Measurements from ENCODE around the gene MCC.
"Not testable (repeated sequence)": the region's sequence is repeated elsewhere in the genome, so short reads cannot be mapped to it uniquely, and the experiment has no call there.

MCC gene

DNA sequence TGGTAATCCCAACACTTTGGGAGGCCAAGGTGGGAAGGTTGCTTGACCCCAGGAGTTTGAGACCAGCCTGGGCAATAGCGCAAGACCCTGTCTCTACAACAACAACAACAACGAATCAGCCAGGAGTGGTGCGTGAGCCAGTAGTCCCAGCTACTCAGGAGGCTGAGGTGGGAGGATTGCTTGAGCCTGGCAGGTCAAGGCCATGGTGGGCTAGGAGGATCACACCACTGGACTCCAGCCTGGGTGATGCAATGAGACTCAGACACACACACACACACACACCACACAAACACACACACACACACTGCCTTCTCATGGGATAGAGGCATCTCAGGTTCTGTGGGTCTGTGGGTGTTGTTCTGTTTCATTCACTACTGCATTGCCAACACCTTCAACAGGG, 396.6 kb downstream of the MCC start:
- H3K4me3 Mint-ChIP-seq: no peak overlapping the region
- DNase-seq: no peak
- no peaks in the 10 kb centered on the region for H3K27me3 Mint-ChIP-seq
- no peak overlapping the region for H3K27ac Mint-ChIP-seq
- H3K4me1 Mint-ChIP-seq: peaks cover 19% of the 10 kb centered on the region
- no peaks in the 10 kb centered on the region for H3K9me3 Mint-ChIP-seq
- no peak for ATAC-seq

DNA sequence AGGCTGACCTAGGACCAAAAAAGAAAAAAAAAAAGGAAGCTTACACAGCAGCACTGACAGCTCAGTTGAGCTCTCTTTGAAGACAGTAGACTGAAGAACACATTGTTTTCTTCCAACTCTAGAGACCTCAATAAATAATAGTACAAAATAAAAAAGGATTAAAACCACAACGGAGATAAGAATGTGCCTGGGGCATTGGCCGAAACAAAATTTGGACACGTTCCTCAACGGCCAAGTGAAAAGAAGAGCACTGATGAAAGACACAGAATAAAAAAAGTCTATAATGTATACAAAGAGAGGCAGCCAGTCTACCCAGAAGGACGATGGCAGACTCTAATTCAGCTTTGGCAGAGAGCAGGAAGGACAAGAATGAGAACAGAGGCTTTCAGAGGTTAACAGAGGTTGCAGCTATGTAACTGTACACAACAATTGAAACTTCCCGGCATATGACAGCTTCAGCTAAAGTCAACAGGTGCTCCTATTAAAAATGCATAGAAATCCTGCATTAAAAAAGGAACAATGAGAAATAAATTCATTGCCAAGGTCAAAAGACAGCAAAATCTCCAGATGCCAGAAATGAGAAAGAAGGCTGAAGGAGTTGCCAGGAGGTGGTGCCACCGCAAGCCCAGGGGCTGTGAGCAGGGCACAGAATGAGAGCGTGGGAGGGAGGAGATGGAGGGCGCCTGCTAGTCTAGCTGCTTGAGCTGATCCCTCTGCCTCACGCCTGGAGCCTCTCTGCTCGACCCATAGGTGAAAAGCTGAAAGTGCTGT, 397.7 kb downstream of the MCC start:
- Mint-ChIP-seq H3K9me3 (no peaks in the 10 kb centered on the region), H3K4me1 (peaks cover 19% of the 10 kb centered on the region), H3K27me3 (no peaks in the 10 kb centered on the region), H3K4me3 (no peak overlapping the region), H3K27ac (peak overlapping the region in 1 of 2 donors; percentile 67)
- DNase-seq (peak; percentile 12 to 40), ATAC-seq (peak; percentile 88)

DNA sequence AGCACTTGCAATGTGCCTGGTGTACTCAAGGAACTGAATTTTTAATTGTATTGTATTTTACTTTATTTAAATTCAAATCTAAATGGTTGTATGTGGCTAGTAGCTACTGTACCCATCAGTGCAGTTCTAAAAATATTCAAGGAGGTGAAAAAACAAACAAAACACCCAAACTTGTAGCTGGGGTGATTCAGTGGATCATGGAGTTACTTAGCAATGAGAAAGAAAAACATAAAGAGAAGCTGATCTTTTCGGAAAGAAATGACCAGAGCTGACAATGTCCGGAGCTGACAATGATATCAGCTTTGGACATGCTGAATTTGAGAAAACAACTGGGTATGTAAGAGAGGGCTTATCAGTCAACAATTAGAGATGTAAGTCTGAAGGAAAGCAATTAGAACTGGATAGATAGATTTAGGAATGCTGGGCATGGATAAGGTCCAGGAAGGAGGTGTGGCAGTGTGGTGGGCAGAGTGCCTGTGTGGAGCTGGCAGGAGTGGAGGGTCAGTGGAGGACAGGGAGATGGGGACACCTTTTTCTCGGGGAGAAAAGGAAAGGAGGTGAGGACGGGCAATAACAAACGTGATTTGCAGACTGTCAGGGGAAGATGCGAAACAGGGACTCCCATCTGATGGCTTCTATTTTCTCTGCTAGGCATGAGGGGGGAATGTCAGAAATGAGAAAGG, 398.5 kb downstream of the MCC start:
- DNase-seq (no peak), ATAC-seq (no peak)
- Mint-ChIP-seq H3K27ac (peak overlapping the region in 1 of 2 donors; percentile 67), H3K4me1 (peaks cover 19% of the 10 kb centered on the region), H3K27me3 (no peaks in the 10 kb centered on the region), H3K4me3 (no peak overlapping the region), H3K9me3 (no peaks in the 10 kb centered on the region)

DNA sequence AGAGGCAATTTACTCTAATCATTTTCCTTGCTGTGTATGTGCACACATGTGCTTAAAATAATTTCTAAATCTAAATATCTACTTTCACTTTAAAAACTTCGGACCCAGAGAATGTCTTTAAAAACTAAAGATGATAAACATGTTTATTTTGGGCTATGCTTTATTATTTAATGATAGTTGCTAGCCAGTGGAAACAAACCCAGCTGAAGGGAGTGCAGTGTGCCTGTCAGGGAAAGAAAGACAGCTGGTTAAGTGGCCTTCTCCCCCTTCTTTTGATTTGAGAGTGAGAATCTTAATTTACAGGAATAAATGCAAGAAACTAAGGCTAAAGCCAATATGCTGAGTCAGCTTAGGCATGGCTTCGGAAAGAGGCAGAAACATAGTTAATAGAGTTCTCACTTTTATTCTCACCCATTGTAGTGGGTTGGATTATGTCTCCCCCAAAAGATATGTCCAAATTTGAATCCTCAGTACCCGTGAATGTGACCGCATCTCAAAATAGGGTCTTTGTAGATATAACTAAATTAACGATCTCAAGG, 400.2 kb downstream of the MCC start:
- Mint-ChIP-seq H3K4me3 (no peak overlapping the region), H3K4me1 (peaks cover 19% of the 10 kb centered on the region), H3K27ac (no peak overlapping the region), H3K27me3 (no peaks in the 10 kb centered on the region), H3K9me3 (no peaks in the 10 kb centered on the region)
- ATAC-seq (no peak), DNase-seq (no peak)

DNA sequence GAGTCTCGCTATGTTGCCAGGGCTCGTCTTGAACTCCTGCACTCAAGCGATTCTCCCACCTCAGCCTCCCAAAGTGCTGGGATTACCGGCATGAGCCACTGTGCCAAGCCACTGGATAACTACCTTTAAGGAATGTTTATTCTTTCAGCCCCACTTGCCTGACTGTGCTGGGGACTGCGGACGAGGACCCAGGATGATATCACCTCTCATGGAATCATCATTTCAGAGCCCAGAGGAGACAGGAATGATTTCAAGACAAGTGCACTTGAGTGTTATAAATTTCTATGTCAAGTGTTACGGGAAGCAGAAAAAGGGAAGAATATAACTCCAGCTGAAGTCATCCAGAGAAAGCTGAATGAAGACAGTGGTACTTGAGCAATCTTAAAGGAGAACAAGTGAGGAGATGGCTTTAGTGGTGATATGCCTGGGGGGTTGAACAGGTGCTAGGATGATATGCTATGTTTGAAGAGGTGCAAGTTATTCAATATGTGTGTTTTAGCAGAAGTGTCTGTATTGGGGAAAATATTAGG, 402.3 kb downstream of the MCC start:
- DNase-seq (no peak), ATAC-seq (no peak)
- Mint-ChIP-seq H3K27ac (no peak overlapping the region), H3K4me1 (peaks cover 13% of the 10 kb centered on the region), H3K9me3 (no peaks in the 10 kb centered on the region), H3K27me3 (no peaks in the 10 kb centered on the region), H3K4me3 (no peak overlapping the region)

DNA sequence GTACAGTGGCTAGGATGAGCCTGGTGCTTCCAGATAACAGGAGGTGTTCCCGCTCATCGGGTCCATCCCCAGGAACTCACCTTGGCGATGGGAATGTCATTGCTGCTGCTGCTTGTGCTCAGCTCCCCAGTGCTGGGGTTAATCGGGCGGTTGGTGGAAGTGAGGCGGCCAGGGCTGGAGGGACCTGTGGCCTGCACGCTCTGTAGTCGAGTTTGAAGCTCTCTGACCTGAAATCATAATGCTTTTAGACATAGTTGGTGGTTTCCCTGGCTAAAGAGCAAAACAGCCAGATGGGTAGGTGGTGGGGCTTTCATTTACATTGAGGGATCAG, 403.2 kb downstream of the MCC start:
- Mint-ChIP-seq H3K9me3 (no peaks in the 10 kb centered on the region), H3K27me3 (no peaks in the 10 kb centered on the region), H3K4me3 (no peak overlapping the region), H3K27ac (no peak overlapping the region), H3K4me1 (peaks cover 4% of the 10 kb centered on the region)
- ATAC-seq: no peak
- DNase-seq: no peak

DNA sequence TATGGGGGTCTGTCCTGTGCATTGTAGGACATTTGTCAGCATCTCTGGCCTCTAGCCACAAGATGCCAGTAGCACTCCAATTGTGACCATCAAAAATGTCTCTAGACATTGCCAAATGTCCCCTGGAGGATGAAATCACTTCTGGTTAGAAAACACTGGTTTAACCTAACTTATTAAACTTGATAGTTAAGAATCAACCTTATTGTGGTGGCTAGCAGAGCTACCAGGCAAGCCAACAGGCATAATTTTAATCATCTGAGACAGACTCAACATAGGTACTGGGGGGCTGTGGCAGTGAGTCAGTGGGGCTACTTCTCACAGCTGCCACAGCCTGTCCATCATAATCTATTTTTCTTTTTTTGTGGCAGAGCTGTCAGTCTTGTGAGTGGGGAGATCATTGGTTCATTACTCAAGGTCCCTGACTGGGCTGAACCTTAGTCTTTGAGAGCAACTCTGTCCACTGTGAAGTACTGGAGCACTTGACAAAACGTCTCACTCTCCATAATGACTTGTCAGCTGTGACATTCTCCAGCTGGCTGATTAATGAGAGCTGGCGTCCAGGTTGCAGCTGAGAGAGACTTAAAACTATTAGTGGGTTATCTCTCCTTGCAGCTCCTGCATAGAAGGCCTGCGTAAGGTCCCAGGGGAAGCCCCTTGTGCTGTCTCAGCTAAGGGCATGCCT, 403.7 kb downstream of the MCC start:
- H3K27ac Mint-ChIP-seq: no peak overlapping the region
- no peak for ATAC-seq
- H3K9me3 Mint-ChIP-seq: no peaks in the 10 kb centered on the region
- H3K27me3 Mint-ChIP-seq: no peaks in the 10 kb centered on the region
- DNase-seq: no peak
- no peaks in the 10 kb centered on the region for H3K4me1 Mint-ChIP-seq
- no peak overlapping the region for H3K4me3 Mint-ChIP-seq

DNA sequence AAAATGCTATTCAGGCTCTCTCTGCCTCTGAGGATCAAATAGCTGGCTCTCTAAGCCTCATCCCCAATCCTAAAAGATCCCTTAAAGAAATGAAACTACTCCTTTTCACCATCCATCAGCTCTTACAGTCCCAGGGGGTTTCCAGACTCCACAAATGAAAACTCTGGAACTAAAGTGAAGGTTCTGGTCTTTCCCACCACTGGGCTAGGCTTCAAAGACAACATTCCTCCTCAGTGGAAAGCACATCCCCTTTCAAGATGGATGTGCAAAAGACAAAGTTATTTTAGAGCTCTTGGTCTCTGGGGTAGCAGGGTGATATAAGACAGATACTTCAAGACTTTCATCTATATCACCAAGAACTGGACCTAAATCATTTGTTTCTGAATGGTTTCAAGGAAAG, 404.8 kb downstream of the MCC start:
- Mint-ChIP-seq H3K4me3 (no peak overlapping the region), H3K27me3 (no peaks in the 10 kb centered on the region), H3K4me1 (no peaks in the 10 kb centered on the region), H3K27ac (no peak overlapping the region), H3K9me3 (peaks cover 7% of the 10 kb centered on the region in 2 donors)
- ATAC-seq (no peak), DNase-seq (no peak)

DNA sequence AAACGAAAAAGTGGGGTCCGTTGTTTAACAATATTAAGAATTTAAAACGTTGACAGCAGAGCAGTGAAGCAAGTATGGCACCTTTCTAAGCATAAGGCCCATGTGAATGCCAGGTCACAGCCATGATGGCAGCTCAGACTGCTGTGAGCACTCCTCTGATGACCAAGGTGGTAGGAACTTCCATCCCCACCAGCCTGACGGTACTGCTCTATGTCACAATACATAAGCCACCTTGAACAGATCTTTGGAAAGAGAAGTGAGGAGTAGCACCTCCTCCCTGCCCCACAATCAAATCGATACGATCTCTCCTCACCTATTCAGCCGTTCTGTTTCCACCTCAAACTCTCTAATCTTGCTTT, 405.7 kb downstream of the MCC start:
- H3K4me3 Mint-ChIP-seq: no peak overlapping the region
- H3K27ac Mint-ChIP-seq: no peak overlapping the region
- no peaks in the 10 kb centered on the region for H3K27me3 Mint-ChIP-seq
- H3K4me1 Mint-ChIP-seq: no peaks in the 10 kb centered on the region
- no peak for DNase-seq
- H3K9me3 Mint-ChIP-seq: peaks cover 11% of the 10 kb centered on the region in 2 donors
- ATAC-seq: no peak

DNA sequence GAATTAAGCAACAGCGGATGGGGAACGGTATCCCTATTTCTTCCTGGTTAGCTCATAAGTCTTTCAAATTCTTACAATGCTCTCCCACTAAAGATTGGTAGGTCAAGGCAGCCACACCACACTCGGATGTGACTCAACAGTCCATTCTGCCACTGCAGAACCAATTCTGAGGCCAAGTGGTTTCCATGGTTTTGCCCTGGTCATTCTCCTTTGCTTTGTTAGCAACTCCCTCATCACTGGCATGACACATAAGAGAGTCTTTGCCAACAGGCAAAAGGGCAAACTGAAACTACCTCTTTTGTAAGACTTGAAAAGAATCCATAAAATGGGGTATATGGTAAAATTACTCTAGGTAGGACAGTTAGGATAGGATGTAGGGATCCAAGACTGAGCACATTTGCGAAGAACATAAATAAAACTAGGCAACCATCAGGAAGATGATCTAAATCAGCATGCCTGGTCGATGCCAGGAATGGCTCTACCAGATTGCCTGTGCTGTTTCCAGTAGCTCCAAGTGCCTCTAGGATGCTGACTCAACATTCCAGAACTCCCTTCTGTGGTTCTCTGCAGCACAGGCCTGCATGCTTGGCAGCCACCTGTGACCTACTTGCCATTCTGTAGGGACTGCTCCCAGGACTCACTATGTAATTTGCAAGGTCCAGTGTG, 406.2 kb downstream of the MCC start:
- Mint-ChIP-seq H3K27me3 (no peaks in the 10 kb centered on the region), H3K27ac (no peak overlapping the region), H3K4me1 (no peaks in the 10 kb centered on the region), H3K9me3 (peaks cover 16% of the 10 kb centered on the region in 2 donors), H3K4me3 (no peak overlapping the region)
- no peak for ATAC-seq
- DNase-seq: no peak

DNA sequence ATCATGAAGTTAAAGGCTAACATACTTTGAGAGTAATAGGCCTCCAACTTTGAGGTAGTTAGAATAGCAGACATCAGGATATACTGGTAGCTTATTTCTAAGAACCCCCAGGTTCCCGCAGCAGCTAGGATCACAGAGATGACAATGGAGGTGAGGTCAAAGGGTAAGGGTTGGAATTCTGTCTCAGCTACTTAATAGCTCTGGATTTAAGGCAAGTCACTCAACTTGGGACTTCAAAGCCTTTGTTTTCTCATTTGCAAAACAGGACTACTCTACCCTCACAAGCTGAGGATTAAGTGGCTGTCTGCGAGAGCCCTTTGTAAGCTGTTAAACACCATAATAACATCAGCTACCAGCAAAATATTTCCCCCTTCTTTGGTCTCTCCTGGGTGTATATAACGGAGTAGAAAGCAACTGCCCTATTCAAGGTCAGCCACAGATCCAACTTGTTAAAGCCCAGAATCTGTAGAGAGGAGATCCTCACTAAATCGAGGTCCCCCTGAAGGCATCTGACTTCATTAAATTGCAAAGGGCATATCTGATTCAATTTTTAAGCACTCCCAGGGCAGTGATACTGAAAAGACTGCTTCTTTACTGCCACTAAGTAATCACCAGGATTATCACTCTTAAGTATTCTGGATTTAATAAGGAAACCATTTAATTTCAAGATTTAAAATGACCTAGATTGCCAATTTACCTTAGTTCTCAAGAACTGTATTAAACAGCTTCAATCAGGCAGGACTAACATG, 407.0 kb downstream of the MCC start:
- H3K4me1 Mint-ChIP-seq: no peaks in the 10 kb centered on the region
- H3K27me3 Mint-ChIP-seq: no peaks in the 10 kb centered on the region
- H3K9me3 Mint-ChIP-seq: peaks cover 20 to 22% of the 10 kb centered on the region in 2 donors
- H3K4me3 Mint-ChIP-seq: no peak overlapping the region
- ATAC-seq: no peak
- no peak overlapping the region for H3K27ac Mint-ChIP-seq
- no peak for DNase-seq

DNA sequence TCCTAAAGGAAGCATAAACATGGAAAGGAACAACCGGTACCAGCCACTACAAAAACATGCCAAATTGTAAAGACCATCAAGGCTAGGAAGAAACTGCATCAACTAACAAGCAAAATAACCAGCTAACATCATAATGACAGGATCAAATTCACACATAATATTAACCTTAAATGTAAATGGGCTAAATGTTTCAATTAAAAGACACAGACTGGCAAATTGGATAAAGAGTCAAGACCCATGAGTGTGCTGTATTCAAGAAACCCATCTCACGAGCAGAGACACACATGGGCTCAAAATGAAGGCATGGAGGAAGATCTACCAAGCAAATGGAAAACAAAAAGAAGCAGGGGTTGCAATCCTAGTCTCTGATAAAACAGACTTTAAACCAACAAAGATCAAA, 411.6 kb downstream of the MCC start:
- DNase-seq, ATAC-seq, H3K27me3 Mint-ChIP-seq, H3K27ac Mint-ChIP-seq, H3K4me3 Mint-ChIP-seq: not testable (repeated sequence)
- Mint-ChIP-seq H3K4me1 (peaks cover 28% of the 10 kb centered on the region), H3K9me3 (peaks cover 20 to 30% of the 10 kb centered on the region in 2 donors)

DNA sequence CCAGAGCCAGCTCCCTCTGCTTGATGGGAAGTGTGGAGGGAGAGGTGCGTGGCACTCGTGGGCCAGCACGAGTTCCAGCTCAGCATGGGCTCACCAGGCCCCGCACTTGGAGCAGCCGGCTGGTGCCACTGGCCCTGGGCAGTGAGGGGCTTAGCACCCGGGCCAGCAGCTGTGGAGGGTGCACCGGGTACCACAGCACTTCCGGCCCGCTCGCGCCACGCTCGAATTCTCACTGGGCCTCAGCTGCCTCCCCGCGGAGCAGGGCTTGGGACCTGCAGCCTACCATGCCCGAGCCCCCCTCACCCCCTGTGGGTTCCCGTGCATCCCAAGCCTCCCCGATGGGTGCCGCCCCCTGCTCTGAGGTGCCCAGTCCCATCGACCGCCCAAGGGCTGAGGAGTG, 413.2 kb downstream of the MCC start:
- Mint-ChIP-seq H3K9me3 (peaks cover 20 to 30% of the 10 kb centered on the region in 2 donors), H3K4me3 (no peak overlapping the region), H3K27ac (no peak overlapping the region), H3K4me1 (peaks cover 28% of the 10 kb centered on the region), H3K27me3 (no peaks in the 10 kb centered on the region)
- ATAC-seq (peak; percentile 50), DNase-seq (no peak)

DNA sequence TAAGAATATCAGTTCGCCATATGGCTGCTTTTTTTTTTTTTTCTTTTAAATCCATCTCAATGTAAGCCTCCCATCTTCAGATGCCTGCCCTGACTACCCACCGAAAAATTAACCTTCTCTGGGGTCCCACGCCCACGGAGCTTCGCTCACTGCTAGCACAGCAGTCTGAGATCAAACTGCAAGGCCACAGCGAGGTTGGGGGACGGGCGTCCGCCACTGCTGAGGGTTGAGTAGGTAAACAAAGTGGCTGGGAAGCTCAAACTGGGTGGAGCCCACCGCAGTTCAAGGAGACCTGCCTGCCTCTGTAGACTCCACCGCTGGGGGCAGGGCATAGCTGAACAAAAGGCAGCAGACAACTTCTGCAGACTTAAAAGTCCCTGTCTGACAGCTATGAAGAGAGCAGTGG, 414.6 kb downstream of the MCC start:
- peaks cover 28% of the 10 kb centered on the region for H3K4me1 Mint-ChIP-seq
- DNase-seq: peak; percentile 10 to 34
- H3K4me3 Mint-ChIP-seq: peak overlapping the region; percentile 6 to 48
- ATAC-seq, H3K27me3 Mint-ChIP-seq: not testable (repeated sequence)
- H3K9me3 Mint-ChIP-seq: peaks cover 13 to 24% of the 10 kb centered on the region in 2 donors
- H3K27ac Mint-ChIP-seq: peak overlapping the region in 1 of 2 donors; percentile 14

DNA sequence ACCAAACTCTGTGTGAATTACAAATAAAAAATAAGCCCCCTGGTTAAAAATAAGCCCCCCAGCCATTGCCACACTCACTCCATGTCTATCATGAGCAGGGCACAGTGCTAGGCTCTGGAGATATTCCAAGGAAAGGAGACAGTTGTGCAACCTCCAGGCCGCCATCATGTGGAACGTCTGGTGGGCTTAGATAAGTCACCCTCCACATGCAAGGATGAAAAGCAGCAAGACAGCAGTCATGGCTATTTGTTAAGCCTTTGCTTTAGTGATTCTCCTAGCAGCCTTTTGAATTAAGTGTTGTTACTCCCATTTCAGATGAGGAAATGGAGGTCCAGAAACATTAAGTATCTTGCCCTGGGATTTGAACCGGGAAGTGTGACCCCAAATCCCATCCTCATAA, 416.9 kb downstream of the MCC start:
- H3K4me3 Mint-ChIP-seq: no peak overlapping the region
- ATAC-seq: no peak

More for the DNA sequence above, 416.9 kb downstream of the MCC start:
- no peak overlapping the region for H3K27ac Mint-ChIP-seq
- no peak for DNase-seq
- H3K4me1 Mint-ChIP-seq: peaks cover 36% of the 10 kb centered on the region
- H3K27me3 Mint-ChIP-seq: no peaks in the 10 kb centered on the region
- H3K9me3 Mint-ChIP-seq: peaks cover 0 to 8% of the 10 kb centered on the region in 2 donors
